ENCODE data around the gene CD63.

Gene CD63

DNA sequence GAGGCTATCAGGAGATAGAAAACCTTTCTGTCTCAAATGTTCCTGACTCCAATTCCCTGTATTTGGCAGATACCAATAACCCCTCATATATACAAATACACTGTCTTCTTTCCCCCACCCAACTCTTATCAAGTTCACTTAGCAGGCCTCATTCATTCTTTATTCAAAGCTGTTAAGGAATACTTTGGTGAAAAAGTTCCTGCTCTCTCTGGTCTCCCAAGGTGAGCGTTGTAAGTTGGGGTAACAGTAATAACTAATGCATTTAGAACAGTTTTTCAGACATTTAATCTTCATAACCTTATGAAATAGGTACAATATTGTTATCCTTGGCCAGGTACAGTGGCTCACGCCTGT lies 10.2 kb upstream of the CD63 start:
- H3K4me3 ChIP-seq (replicated peaks in 1 of 2; ENCODE audit: low read depth in 2 of 2, low read length in 2 of 2), result no peak overlapping the region
- TF ChIP-seq, protein P1, sequence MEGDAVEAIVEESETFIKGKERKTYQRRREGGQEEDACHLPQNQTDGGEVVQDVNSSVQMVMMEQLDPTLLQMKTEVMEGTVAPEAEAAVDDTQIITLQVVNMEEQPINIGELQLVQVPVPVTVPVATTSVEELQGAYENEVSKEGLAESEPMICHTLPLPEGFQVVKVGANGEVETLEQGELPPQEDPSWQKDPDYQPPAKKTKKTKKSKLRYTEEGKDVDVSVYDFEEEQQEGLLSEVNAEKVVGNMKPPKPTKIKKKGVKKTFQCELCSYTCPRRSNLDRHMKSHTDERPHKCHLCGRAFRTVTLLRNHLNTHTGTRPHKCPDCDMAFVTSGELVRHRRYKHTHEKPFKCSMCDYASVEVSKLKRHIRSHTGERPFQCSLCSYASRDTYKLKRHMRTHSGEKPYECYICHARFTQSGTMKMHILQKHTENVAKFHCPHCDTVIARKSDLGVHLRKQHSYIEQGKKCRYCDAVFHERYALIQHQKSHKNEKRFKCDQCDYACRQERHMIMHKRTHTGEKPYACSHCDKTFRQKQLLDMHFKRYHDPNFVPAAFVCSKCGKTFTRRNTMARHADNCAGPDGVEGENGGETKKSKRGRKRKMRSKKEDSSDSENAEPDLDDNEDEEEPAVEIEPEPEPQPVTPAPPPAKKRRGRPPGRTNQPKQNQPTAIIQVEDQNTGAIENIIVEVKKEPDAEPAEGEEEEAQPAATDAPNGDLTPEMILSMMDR (IDR thresholded peaks at IDR 0.05; ENCODE audit: low read depth, low read length), result no peak
- DNase-seq (ENCODE audit: low read depth in 2 of 2), result no peak

DNA sequence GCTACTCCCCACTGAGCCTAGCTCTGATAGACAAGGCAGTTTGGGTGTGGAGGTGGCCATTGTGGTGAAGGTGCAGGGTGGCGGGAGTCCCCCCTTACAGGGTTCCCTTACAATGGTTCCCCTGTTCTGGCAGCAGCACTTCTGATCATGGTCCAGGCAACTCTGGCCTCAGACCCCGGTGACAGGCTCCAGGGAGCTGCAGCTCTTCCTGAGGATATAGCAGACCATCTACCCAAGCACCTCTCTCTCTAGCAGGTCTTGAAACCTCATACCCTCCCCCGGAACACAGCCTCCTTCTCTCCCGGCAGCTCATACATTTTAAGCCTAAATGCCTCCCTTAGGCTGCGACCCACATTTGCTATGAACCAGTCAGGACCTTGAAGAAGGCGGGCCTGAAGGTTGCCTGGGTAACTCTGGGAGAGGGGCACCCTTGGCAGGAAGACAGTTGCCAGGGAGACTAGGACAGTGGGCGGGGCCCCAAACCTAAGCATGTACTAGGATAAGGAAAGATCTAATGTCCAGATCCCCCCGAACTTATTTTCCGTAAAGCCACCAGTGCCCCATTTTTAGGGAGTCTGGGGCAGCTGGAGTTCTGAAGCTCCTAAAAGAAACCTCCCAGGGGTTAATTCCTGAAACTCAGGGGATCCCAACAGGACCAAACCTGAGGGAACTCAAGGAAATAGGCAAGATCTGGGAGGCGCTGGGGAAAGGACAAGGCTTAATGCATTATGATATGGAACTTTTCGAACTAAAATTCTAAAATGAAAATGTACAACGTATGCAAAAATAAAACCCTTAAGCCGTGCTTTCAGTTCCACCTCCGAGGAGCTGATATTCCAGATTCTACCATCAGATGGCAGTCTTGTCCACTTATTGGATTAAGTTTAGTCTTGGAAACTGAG lies 9.6 kb upstream of the CD63 start:
- TF ChIP-seq, protein P1 (IDR thresholded peaks at IDR 0.05; ENCODE audit: low read depth, low read length), result peak; percentile 71
- DNase-seq (ENCODE audit: low read depth in 2 of 2), result peak; percentile 91 to 94
- peak overlapping the region; percentile 60 to 61 for H3K4me3 ChIP-seq (replicated peaks in 1 of 2; ENCODE audit: low read depth in 2 of 2, low read length in 2 of 2)

DNA sequence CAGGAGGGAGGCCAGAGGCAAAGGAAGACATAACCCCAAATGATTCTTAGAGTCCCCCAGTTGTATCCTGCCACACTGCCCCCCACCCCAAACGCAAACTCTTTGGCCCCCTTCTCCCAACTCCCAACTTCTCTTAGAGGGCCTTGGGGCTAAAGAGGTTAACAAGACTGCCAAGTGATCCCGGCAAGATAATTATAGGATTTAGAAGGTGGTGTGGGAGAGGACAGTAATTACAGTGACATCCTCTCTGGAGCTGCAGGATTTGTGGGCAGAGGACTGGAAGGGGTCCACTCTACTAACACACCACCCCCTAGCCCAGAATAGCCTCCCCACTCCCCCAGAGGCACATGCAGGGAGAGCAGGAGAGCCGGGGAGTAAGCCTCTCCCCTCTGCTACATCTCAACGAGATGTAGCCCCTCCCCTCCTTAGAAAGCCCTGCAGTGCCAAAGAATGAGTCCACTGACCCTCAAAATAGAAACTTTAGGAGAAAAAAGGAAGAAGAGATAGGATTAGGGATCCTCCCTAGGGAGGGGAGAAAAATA lies 8.8 kb upstream of the CD63 start:
- TF ChIP-seq, protein P1 (IDR thresholded peaks at IDR 0.05; ENCODE audit: low read depth, low read length), result no peak
- no peak for DNase-seq (ENCODE audit: low read depth in 2 of 2)
- peak overlapping the region in 1 of 2 donors; percentile 61 for H3K4me3 ChIP-seq (replicated peaks in 1 of 2; ENCODE audit: low read depth in 2 of 2, low read length in 2 of 2)

DNA sequence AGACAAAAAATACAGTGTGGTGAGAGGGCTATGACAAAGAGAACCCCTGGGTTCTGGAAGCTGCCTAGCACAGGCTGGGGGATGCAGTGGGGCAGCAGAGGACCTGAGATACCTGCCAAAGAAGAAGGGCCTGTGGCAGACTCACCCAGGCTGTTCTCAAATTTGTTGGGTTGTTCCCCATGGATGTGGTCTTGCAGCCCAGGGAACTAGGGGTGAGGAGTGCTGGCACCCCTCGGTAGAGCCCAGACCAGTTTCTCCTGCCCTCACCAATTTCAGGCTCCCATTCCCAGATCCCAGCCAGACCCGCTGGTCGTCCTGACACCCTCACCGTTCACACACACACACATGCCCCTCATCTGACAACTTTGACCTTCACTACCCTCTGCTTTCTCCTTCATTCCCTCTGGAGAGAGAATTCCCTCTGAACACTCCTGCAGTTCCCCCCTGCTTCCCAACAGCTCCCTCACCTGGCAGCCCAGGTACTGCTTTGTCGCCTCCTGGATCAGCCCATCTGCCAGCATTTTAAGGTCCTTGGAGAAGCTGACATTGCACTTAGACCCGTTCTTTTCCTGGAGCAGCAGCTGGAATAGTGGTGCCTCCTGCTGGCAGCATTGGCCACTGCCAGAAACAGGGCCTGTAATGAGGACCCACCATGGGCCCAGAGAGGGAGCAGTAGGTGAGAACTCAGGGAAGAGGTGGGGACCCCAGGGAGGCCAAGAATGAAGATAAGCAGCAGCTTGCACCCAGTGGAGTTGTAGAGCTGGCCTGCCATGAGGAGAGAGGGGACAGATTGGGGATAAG lies 8.2 kb upstream of the CD63 start:
- peak; percentile 80 to 82 for DNase-seq (ENCODE audit: low read depth in 2 of 2)
- TF ChIP-seq, protein P1 (IDR thresholded peaks at IDR 0.05; ENCODE audit: low read depth, low read length), result peak; percentile 97
- no peak overlapping the region for H3K4me3 ChIP-seq (replicated peaks in 1 of 2; ENCODE audit: low read depth in 2 of 2, low read length in 2 of 2)

DNA sequence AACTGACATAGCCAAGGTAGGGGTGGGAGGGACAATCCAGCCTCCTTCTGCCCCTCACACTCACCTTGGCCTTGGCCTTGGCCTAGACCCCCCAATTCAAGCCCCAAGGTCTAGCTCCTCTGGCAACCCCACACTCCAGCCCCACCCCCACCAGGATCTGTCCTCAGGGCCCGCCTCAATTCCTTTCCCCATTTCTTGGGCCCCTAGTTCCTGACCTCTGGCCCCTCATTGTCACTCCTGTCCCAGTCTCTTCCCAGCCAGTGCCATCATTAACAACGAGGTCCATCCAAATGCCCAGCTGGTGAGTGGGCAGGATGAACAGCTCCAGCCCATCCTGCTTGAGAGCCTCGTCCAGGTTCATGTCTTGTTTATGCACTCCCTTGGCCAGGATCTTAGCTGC lies 7.3 kb upstream of the CD63 start:
- DNase-seq (ENCODE audit: low read depth in 2 of 2), result no peak
- no peak overlapping the region for H3K4me3 ChIP-seq (replicated peaks in 1 of 2; ENCODE audit: low read depth in 2 of 2, low read length in 2 of 2)
- TF ChIP-seq, protein P1 (IDR thresholded peaks at IDR 0.05; ENCODE audit: low read depth, low read length), result no peak

DNA sequence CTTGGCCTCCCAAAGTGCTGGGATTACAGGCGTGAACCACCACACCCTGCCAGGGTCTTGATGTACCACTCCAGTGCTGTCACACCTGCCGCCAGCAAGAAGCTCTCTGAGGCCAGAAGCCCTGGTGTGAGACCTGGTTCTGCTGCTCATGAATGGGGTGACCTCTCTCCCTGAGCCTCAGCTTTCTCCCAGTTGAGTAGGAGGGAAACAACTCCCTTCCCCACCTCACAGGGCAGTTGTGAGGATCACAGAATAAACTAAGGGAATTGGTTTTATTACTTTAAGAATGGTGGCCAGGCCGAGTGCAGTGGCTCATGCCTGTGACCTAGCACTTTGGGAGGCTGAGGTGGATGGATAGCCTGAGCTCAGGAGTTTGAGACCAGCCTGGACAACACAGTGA lies 5.8 kb upstream of the CD63 start:
- TF ChIP-seq, protein P1 (IDR thresholded peaks at IDR 0.05; ENCODE audit: low read depth, low read length), result no peak
- no peak overlapping the region for H3K4me3 ChIP-seq (replicated peaks in 1 of 2; ENCODE audit: low read depth in 2 of 2, low read length in 2 of 2)

More for the DNA sequence above, 5.8 kb upstream of the CD63 start:
- no peak for DNase-seq (ENCODE audit: low read depth in 2 of 2)
